ENCODE measurements around the gene RELL2.
"Not testable (repeated sequence)": the region's sequence is repeated elsewhere in the genome, so short reads cannot be mapped to it uniquely, and the experiment has no call there.

The RELL2 gene, protein sequence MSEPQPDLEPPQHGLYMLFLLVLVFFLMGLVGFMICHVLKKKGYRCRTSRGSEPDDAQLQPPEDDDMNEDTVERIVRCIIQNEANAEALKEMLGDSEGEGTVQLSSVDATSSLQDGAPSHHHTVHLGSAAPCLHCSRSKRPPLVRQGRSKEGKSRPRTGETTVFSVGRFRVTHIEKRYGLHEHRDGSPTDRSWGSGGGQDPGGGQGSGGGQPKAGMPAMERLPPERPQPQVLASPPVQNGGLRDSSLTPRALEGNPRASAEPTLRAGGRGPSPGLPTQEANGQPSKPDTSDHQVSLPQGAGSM

DNA sequence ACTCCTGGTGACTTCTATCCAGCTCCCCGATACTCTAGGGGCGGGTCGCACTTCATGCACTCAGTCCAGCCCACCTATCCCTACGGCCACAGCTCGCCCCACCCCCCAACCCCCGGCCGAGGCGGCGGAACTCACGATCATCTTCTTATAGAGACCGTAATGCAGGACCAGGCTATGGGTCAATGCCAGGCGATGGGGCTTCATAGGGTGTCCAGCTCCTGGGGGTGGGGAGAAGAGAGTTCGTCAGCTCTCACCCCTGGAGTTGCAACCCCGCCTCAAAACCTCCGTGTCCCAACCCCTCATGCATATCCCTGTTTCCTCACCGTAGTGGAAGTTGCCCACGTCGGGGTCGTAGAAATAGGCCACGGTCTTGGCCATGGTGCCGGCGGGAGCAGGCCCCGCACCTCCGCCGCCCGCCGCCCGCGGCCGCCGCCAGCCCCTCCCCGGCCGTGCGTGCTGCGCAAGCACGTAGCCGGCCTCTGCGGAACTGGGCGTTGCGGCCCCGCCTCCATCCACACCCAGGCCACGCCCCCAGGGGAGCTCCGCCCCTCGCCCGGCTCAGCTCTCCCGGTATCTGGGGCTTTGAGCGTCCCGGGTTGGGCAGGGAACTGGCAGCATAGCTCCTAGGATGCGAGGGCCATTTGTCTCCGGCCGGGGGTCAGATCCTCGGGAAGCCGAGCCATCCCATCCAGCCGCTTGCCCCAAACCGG, at the start of gene RELL2, which contains the start of gene HDAC3:
TSS of gene RELL2 (plus strand) at position 585 of the 710 bp plus-strand sequence. CDS start 1,229 bp downstream, outside the sequence.
TSS of gene HDAC3 (minus strand) at position 437 of the 710 bp plus-strand sequence. CDS start at position 378, 59 bp downstream.
- peak; percentile 89 to 91 for DNase-seq (ENCODE audit: low read depth in 2 of 2)

GRCh38 chr5:141590127-141590526, 46.7 kb upstream of the RELL2 start:
- no peak for DNase-seq (ENCODE audit: low read depth in 2 of 2)

- DNase-seq (ENCODE audit: low read depth in 2 of 2): no peak
Observed at GRCh38 chr5:141596867-141597266, 39.9 kb upstream of the RELL2 start.

GRCh38 chr5:141597394-141597793, 39.4 kb upstream of the RELL2 start:
- DNase-seq (ENCODE audit: low read depth in 2 of 2): no peak

GRCh38 chr5:141597814-141598213, 39.0 kb upstream of the RELL2 start:
- no peak for DNase-seq (ENCODE audit: low read depth in 2 of 2)

GRCh38 chr5:141598391-141599345, 38.1 kb upstream of the RELL2 start:
- DNase-seq (ENCODE audit: low read depth in 2 of 2): no peak

- no peak for DNase-seq (ENCODE audit: low read depth in 2 of 2)
Observed at GRCh38 chr5:141602606-141603005, 34.2 kb upstream of the RELL2 start.

GRCh38 chr5:141603923-141604717, 32.7 kb upstream of the RELL2 start:
- DNase-seq (ENCODE audit: low read depth in 2 of 2): no peak

DNA sequence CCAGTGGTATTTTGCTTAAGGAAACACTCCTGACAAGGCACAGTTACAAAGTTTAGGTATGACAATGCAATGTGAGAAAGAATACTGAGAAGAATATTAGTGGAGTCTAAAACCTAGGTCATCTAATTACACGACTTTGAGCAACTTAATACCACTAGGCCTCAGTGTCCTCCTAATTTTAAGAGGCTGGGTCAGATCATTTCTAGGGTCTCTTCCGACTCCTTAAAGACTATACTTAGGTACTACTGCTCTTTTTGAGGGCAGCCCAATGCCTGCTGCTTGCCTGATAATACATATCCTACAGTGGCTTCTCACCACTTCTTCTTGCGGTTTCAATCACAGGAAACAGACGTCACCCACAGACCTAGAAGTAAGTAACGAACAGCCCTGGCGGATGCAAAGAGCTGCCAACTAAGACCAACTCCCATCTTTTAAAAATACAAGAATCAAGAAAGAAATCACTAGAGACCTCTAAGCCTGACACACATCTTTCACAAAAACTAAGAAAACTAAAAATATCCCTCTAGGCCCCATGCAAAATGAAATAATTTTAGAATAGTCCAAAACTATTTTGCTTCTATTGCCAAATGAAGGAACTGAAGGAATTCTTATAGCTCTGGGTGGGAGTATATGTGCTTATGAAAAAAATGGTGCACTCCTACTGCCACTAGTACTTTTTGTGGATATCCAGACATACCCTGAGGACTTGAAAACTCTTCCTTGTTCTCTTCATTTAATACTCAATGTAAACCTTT, 31.1 kb upstream of the RELL2 start:
- peak; percentile 55 to 56 for DNase-seq (ENCODE audit: low read depth in 2 of 2)

- no peak for DNase-seq (ENCODE audit: low read depth in 2 of 2)
Observed at GRCh38 chr5:141608046-141608445, 28.8 kb upstream of the RELL2 start.

- DNase-seq (ENCODE audit: low read depth in 2 of 2): no peak
Observed at GRCh38 chr5:141608557-141608956, 28.2 kb upstream of the RELL2 start.

DNA sequence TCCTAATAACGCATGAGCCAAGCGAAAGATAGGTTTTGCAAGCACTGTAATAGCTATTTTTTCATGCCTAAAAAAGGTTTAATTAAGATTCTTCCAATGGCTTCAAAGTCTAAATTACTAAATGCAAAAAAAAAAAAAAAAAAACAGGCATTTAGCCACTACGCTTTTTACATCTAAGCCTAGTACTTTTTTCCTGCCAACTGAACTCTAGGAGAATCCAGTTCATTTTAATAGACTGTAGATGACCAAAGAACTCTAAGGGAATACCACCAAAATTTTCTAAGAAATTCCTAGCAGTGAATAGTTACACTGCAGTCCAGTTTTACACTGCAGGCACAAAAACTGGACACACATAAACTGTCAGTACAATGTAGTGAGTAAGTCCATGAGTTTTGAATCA, 27.8 kb upstream of the RELL2 start:
- DNase-seq (ENCODE audit: low read depth in 2 of 2): no peak

GRCh38 chr5:141609921-141610320, 26.9 kb upstream of the RELL2 start:
- DNase-seq (ENCODE audit: low read depth in 2 of 2): not testable (repeated sequence)

DNA sequence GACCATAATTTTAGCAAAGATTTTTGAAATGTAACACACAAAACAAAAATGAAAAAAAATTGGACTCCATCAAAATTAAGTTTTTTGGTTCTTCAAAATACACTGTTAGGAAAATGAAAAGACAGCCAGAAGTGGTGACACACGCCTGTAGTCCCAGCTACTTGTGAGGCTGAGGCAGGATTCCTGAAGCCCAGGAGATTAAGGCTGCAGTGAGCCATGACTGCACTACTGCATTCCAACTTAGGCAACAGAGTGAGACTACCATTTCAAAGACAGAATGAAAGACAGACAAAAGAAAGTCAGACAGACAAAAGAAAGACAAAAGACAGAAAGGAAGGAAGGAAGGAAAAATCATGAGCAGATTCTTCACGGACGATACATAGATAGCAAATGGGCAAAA, 25.5 kb upstream of the RELL2 start:
- no peak for DNase-seq (ENCODE audit: low read depth in 2 of 2)

GRCh38 chr5:141613344-141613743, 23.5 kb upstream of the RELL2 start:
- DNase-seq (ENCODE audit: low read depth in 2 of 2): no peak

- DNase-seq (ENCODE audit: low read depth in 2 of 2): no peak
Observed at GRCh38 chr5:141615991-141616720, 20.6 kb upstream of the RELL2 start.

GRCh38 chr5:141617128-141617527, 19.7 kb upstream of the RELL2 start:
- no peak for DNase-seq (ENCODE audit: low read depth in 2 of 2)

- no peak for DNase-seq (ENCODE audit: low read depth in 2 of 2)
Observed at GRCh38 chr5:141617682-141618029, 19.1 kb upstream of the RELL2 start.

DNA sequence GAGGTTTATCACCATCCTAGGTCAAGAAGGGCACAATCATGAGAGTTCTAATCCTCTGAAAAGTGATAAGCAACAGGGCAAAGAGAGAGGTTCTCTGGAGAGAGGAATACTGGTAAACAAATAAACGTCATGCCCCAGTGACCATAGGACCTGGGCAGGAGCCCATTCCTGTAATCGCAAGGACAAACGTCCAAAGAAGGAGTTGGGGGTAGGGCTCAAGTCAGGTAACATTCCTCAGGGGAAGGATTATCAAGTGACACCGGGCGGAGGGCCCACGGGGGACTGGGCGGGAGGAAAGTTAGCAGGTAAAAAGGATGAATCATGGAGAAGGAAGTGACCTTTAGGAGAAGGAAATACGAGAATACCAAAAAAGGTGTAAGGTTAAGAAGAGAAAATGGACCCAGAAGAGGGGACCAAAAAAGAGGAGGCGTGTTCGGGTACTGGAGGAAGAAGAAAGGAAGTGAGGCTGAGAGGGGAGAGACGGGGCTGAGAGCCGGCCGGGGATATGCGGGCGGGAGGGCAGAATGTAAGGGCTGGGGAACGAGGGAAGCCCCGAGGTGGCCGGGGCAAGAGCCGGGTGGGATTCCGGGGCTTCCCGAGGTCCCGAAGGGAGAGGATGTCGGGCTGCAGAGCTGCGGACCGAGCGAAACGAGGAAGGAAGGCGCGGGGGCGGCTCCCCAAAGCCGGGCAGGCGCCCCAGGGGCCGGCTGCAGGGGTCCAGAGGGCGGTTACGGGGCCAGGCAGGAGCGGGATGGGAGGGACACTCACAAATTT, 18.6 kb upstream of the RELL2 start:
- no peak for DNase-seq (ENCODE audit: low read depth in 2 of 2)

All from stimulated activated CD8-positive, alpha-beta memory T cell treated with anti-CD3 and anti-CD28 coated beads, Interleukin-2, amount 100 ng/mL, for 1 hour (primary cell).